HepG2 (cell line): ENCODE results near the gene ETFA. TPM values are rescaled to one million over a fixed set of nuclear protein-coding genes. Genes with fewer than 3 reads are reported as not detected.
A peak's percentile ranks its signal among the peaks of the same experiment; 100 is the strongest.

Experiments used
- CTCF ChIP-seq: sonication (generic); formaldehyde crosslinking; IDR thresholded peaks from 2 replicates; pipeline ENCODE4 v1.5.0; 2020; ENCODE audit warnings: mild to moderate bottlenecking, missing genetic modification reagents, moderate library complexity
- ESRRA ChIP-seq: sonication (generic); formaldehyde crosslinking; IDR thresholded peaks from 2 replicates; pipeline ENCODE4 v1.5.1; 2020; ENCODE audit warnings: mild to moderate bottlenecking, low read depth, missing genetic modification reagents
- GABPB1 ChIP-seq: IDR thresholded peaks from 2 replicates; pipeline ENCODE4 v1.6.1; 2016; ENCODE audit warnings: mild to moderate bottlenecking, missing genetic modification reagents, moderate library complexity, missing compliant biosample characterization
- HBP1 ChIP-seq: IDR thresholded peaks from 2 replicates; pipeline ENCODE4 v1.6.1; 2016; ENCODE audit warnings: low read depth, control low read depth
- HNRNPLL ChIP-seq: fragments of 200-400 bp; formaldehyde crosslinking; IDR thresholded peaks from 2 replicates; pipeline ENCODE4 v1.6.1; 2017; ENCODE audit warnings: mild to moderate bottlenecking, low read depth, low read length; ENCODE audit not compliant: poor library complexity, severe bottlenecking
- KAT2B ChIP-seq: fragments of 150-350 bp; IDR thresholded peaks from 2 replicates; pipeline ENCODE4 v1.6.1; 2014; ENCODE audit warnings: low read depth, low read length, borderline replicate concordance
- KDM6A ChIP-seq: IDR thresholded peaks from 2 replicates; pipeline ENCODE4 v1.6.1; 2016; ENCODE audit warnings: low read depth
- MAFF ChIP-seq: IDR thresholded peaks from 2 replicates; pipeline ENCODE4 v1.6.1; 2011; ENCODE audit warnings: low read depth, low read length, improper control_type of control experiment
- NFE2L2 ChIP-seq: fragments of 150-350 bp; IDR thresholded peaks from 2 replicates; pipeline ENCODE4 v1.6.1; 2014; ENCODE audit warnings: low read length
- RAD21 ChIP-seq: fragments of 450-650 bp; formaldehyde crosslinking; IDR thresholded peaks from 2 replicates; pipeline ENCODE4 v1.5.0; 2020; ENCODE audit warnings: mild to moderate bottlenecking
- REXO4 ChIP-seq: sonication (generic); formaldehyde crosslinking; IDR thresholded peaks from 2 replicates; pipeline ENCODE4 v1.8.0; 2022; ENCODE audit warnings: missing genetic modification reagents, mild to moderate bottlenecking, borderline replicate concordance
- RFXANK ChIP-seq: IDR thresholded peaks from 2 replicates; pipeline ENCODE4 v1.6.1; 2016
- SRSF4 ChIP-seq: fragments of 200-400 bp; formaldehyde crosslinking; IDR thresholded peaks from one replicate; pipeline ENCODE4 v1.6.1; 2018; ENCODE audit warnings: mild to moderate bottlenecking, low read depth, low read length, moderate library complexity; ENCODE audit not compliant: poor library complexity, severe bottlenecking
- TARDBP ChIP-seq: sonication (generic); formaldehyde crosslinking; IDR thresholded peaks from 2 replicates; pipeline ENCODE4 v1.8.0; 2022; ENCODE audit warnings: mild to moderate bottlenecking, missing genetic modification reagents
- TCF12 ChIP-seq, 2 experiments: fragments of 450-650 bp in 1 of 2; sonication (generic) in 1 of 2; formaldehyde crosslinking in 1 of 2; IDR thresholded peaks; 2 replicates each; pipeline versions ENCODE4 v1.6.1 to v1.8.0; 2017 to 2022; ENCODE audit warnings: antibody characterized with exemption in 1 of 2, mild to moderate bottlenecking in 1 of 2, missing genetic modification reagents in 1 of 2, moderate library complexity in 1 of 2
- TOPORS ChIP-seq: sonication (generic); formaldehyde crosslinking; IDR thresholded peaks from 2 replicates; pipeline ENCODE4 v1.8.0; 2023; ENCODE audit warnings: mild to moderate bottlenecking, missing genetic modification reagents
- ZBTB42 ChIP-seq: sonication (generic); formaldehyde crosslinking; IDR thresholded peaks from 2 replicates; pipeline ENCODE4 v1.5.0; 2020; ENCODE audit warnings: mild to moderate bottlenecking, missing genetic modification reagents
- ZFP82 ChIP-seq: sonication (generic); formaldehyde crosslinking; IDR thresholded peaks from 2 replicates; pipeline ENCODE4 v1.5.1; 2020; ENCODE audit warnings: mild to moderate bottlenecking, missing genetic modification reagents, borderline replicate concordance
- ZNF275 ChIP-seq: sonication (generic); formaldehyde crosslinking; IDR thresholded peaks from 2 replicates; pipeline ENCODE4 v1.8.0; 2022; ENCODE audit warnings: missing genetic modification reagents, mild to moderate bottlenecking, inconsistent platforms, borderline replicate concordance
- ZNF362 ChIP-seq: sonication (generic); formaldehyde crosslinking; IDR thresholded peaks from 2 replicates; pipeline ENCODE4 v1.4.0; 2020; ENCODE audit warnings: missing genetic modification reagents, mild to moderate bottlenecking, borderline replicate concordance
- ZNF549 ChIP-seq: sonication (generic); formaldehyde crosslinking; IDR thresholded peaks from 2 replicates; pipeline ENCODE4 v1.5.0; 2020; ENCODE audit warnings: missing genetic modification reagents
- ZNF576 ChIP-seq: sonication (generic); formaldehyde crosslinking; IDR thresholded peaks from 2 replicates; pipeline ENCODE4 v1.4.0; 2020; ENCODE audit warnings: mild to moderate bottlenecking, missing genetic modification reagents
- polyA plus RNA-seq, 8 experiments: library from polyadenylated mRNA; depleted of rRNA in 3 of 8; stranded (reverse) in 7 of 8; unstranded in 1 of 8; fragments of >200 nt; fragmentation: Illumina TruSeq in 4 of 8; extraction: Trizol in 4 of 8; gene quantifications; 2 replicates each; pipeline versions ENCODE4 v1.2.1 to v1.2.3, GENCODE V29; 2011 to 2016; ENCODE audit warnings: low read depth in 4 of 8, missing spikeins in 1 of 8, mixed read lengths in 1 of 8; ENCODE audit not compliant: insufficient read depth in 1 of 8
- total RNA-seq, 5 experiments: library from RNA; depleted of rRNA; stranded (reverse); fragments of >200 nt; fragmentation: Illumina TruSeq; extraction: Trizol; gene quantifications; 2 replicates each; pipeline ENCODE4 v1.2.3, GENCODE V29; 2016; ENCODE audit warnings: low read depth in 1 of 5

ETFA gene
- total and polyA plus RNA-seq, 2 of the 13 experiments (the other 11 are each of a cell fraction or from before 2014, with no cell fraction given) = 291 to 396 TPM

GRCh38 chr15:76311100-76311953 is at the start of gene ETFA (continued):
- TF ChIP-seq NFE2L2 (no peak), RFXANK (CRISPR knock-in tag) (peak; percentile 86; the same call in 1 of the 2 replicates), MAFF (no peak), ESRRA (CRISPR knock-in tag) (peak; percentile 90), ZFP82 (CRISPR knock-in tag) (no peak), HBP1 (CRISPR knock-in tag) (peak; percentile 86; the same call in 1 of the 2 replicates), HNRNPLL (peak; percentile 88), ZNF362 (CRISPR knock-in tag) (peak; percentile 22; the same call in 1 of the 2 replicates), SRSF4 (no peak), GABPB1 (peak; percentile 85), ZBTB42 (CRISPR knock-in tag) (0 out of 2 replicates have a peak, but pooled peaks have one; percentile 53), TOPORS (CRISPR knock-in tag) (0 out of 2 replicates have a peak, but pooled peaks have one; percentile 81), CTCF (CRISPR knock-in tag) (0 out of 2 replicates have a peak, but pooled peaks have one; percentile 4), ZNF275 (CRISPR knock-in tag) (peak; percentile 85; the same call in 1 of the 2 replicates), ZNF549 (CRISPR knock-in tag) (no peak), TARDBP (CRISPR knock-in tag) (peak; percentile 80), REXO4 (CRISPR knock-in tag) (peak; percentile 71; the same call in 1 of the 2 replicates), ZNF576 (CRISPR knock-in tag) (0 out of 2 replicates have a peak, but pooled peaks have one; percentile 61), KAT2B (no peak), TCF12 (IDR thresholded peaks at IDR 0.05) (no peak), TCF12 (CRISPR knock-in tag; IDR thresholded peaks at IDR 0.05) (no peak), RAD21 (CRISPR knock-in tag) (no peak), KDM6A (CRISPR knock-in tag) (0 out of 2 replicates have a peak, but pooled peaks have one; percentile 9)
